HepG2 (cell line): ENCODE data around the gene ZNF628.

Source experiments
- CBX5 ChIP-seq: sonication (generic); formaldehyde crosslinking; IDR thresholded peaks from 2 replicates; pipeline ENCODE4 v1.4.0; 2020; ENCODE audit warnings: missing genetic modification reagents, borderline replicate concordance
- CCAR2 ChIP-seq: fragments of 200-400 bp; formaldehyde crosslinking; optimal IDR thresholded peaks from 2 replicates; pipeline ENCODE3; 2018; ENCODE audit warnings: low read depth, mild to moderate bottlenecking, low read length, moderate library complexity
- GABPA ChIP-seq, 2 experiments: IDR thresholded peaks; 2 replicates each; pipeline ENCODE4 v1.6.1; 2011 to 2016; ENCODE audit warnings: low read depth in 2 of 2, low read length in 1 of 2, missing biosample characterization in 1 of 2, missing genetic modification characterization in 1 of 2
- RBM22 ChIP-seq: fragments of 200-400 bp; formaldehyde crosslinking; optimal IDR thresholded peaks from 2 replicates; pipeline ENCODE3; 2017; ENCODE audit warnings: mild to moderate bottlenecking, low read length, moderate library complexity
- SMC3 ChIP-seq: IDR thresholded peaks from 2 replicates; pipeline ENCODE4 v1.6.1; 2011; ENCODE audit warnings: low read length, improper control_type of control experiment
- TRIM22 ChIP-seq: fragments of 450-650 bp; IDR thresholded peaks from 2 replicates; pipeline ENCODE4 v1.6.1; 2017
- ZNF18 ChIP-seq: sonication (generic); formaldehyde crosslinking; IDR thresholded peaks from 2 replicates; pipeline ENCODE4 v1.8.0; 2022; ENCODE audit warnings: mild to moderate bottlenecking, missing genetic modification reagents; ENCODE audit not compliant: insufficient replicate concordance
- ZNF572 ChIP-seq: sonication (generic); formaldehyde crosslinking; IDR thresholded peaks from 2 replicates; pipeline ENCODE4 v1.5.1; 2020; ENCODE audit warnings: mild to moderate bottlenecking, missing genetic modification reagents
- ZNF652 ChIP-seq: IDR thresholded peaks from 2 replicates; pipeline ENCODE4 v1.6.1; 2016; ENCODE audit warnings: low read depth, borderline replicate concordance
- TF ChIP-seq, protein P1 (sequence below): sonication (generic); formaldehyde crosslinking; IDR thresholded peaks from 2 replicates; pipeline ENCODE4 v1.4.0; 2020; ENCODE audit warnings: missing genetic modification reagents, borderline replicate concordance
- TF ChIP-seq, protein P2 (sequence below): sonication (generic); formaldehyde crosslinking; IDR thresholded peaks from 2 replicates; pipeline ENCODE4 v1.5.1; 2020; ENCODE audit warnings: missing genetic modification reagents, mild to moderate bottlenecking, borderline replicate concordance
- TF ChIP-seq, protein P3 (sequence below): sonication (generic); formaldehyde crosslinking; IDR thresholded peaks from 2 replicates; pipeline ENCODE4 v1.5.0; 2020; ENCODE audit warnings: mild to moderate bottlenecking, missing genetic modification reagents, moderate library complexity

- no peak for TF ChIP-seq RBM22
- TF ChIP-seq, protein P1, sequence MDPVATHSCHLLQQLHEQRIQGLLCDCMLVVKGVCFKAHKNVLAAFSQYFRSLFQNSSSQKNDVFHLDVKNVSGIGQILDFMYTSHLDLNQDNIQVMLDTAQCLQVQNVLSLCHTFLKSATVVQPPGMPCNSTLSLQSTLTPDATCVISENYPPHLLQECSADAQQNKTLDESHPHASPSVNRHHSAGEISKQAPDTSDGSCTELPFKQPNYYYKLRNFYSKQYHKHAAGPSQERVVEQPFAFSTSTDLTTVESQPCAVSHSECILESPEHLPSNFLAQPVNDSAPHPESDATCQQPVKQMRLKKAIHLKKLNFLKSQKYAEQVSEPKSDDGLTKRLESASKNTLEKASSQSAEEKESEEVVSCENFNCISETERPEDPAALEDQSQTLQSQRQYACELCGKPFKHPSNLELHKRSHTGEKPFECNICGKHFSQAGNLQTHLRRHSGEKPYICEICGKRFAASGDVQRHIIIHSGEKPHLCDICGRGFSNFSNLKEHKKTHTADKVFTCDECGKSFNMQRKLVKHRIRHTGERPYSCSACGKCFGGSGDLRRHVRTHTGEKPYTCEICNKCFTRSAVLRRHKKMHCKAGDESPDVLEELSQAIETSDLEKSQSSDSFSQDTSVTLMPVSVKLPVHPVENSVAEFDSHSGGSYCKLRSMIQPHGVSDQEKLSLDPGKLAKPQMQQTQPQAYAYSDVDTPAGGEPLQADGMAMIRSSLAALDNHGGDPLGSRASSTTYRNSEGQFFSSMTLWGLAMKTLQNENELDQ, result no peak
- no peak for TF ChIP-seq CCAR2
- TF ChIP-seq, protein P2, sequence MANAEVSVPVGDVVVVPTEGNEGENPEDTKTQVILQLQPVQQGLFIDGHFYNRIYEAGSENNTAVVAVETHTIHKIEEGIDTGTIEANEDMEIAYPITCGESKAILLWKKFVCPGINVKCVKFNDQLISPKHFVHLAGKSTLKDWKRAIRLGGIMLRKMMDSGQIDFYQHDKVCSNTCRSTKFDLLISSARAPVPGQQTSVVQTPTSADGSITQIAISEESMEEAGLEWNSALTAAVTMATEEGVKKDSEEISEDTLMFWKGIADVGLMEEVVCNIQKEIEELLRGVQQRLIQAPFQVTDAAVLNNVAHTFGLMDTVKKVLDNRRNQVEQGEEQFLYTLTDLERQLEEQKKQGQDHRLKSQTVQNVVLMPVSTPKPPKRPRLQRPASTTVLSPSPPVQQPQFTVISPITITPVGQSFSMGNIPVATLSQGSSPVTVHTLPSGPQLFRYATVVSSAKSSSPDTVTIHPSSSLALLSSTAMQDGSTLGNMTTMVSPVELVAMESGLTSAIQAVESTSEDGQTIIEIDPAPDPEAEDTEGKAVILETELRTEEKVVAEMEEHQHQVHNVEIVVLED (CRISPR knock-in tag), result no peak
- no peak for TF ChIP-seq SMC3
- TF ChIP-seq CBX5 (CRISPR knock-in tag), result no peak
- TF ChIP-seq ZNF652, result no peak
- TF ChIP-seq TRIM22, result no peak
- no peak for TF ChIP-seq GABPA (IDR thresholded peaks at IDR 0.05; ENCODE audit: low read depth, low read length)
- no peak for TF ChIP-seq GABPA (CRISPR knock-in tag; IDR thresholded peaks at IDR 0.05; ENCODE audit: low read depth)
- TF ChIP-seq, protein P3, sequence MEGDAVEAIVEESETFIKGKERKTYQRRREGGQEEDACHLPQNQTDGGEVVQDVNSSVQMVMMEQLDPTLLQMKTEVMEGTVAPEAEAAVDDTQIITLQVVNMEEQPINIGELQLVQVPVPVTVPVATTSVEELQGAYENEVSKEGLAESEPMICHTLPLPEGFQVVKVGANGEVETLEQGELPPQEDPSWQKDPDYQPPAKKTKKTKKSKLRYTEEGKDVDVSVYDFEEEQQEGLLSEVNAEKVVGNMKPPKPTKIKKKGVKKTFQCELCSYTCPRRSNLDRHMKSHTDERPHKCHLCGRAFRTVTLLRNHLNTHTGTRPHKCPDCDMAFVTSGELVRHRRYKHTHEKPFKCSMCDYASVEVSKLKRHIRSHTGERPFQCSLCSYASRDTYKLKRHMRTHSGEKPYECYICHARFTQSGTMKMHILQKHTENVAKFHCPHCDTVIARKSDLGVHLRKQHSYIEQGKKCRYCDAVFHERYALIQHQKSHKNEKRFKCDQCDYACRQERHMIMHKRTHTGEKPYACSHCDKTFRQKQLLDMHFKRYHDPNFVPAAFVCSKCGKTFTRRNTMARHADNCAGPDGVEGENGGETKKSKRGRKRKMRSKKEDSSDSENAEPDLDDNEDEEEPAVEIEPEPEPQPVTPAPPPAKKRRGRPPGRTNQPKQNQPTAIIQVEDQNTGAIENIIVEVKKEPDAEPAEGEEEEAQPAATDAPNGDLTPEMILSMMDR (CRISPR knock-in tag), result no peak
- no peak for TF ChIP-seq ZNF18 (CRISPR knock-in tag)
- no peak for TF ChIP-seq ZNF572 (CRISPR knock-in tag)
Observed at GRCh38 chr19:55435020-55435419, 41.4 kb upstream of the ZNF628 start.
